WTC11 (cell line): ENCODE measurements around the gene LPP. TPM values are rescaled to one million over a fixed set of nuclear protein-coding genes. Genes with fewer than 3 reads are reported as not detected.

Source experiments
- ATAC-seq: fragments of 200-7000 bp; cut with Tn5 transposase; 2 replicates; pipeline ENCODE4 v1.10.0; 2021; ENCODE audit warnings: mild to moderate bottlenecking, moderate library complexity
- CTCF ChIA-PET: fragments of 300-600 bp; sonication (Branson Sonifier 250); formaldehyde crosslinking; loops from one replicate; lab custom pipeline; 2021; ENCODE audit warnings: antibody characterized with exemption; lab: Charles Lee
- POLR2A ChIA-PET: fragments of 350-600 bp; sonication (Branson Sonifier 250); formaldehyde crosslinking; loops from one replicate; lab custom pipeline; 2021; ENCODE audit warnings: antibody characterized with exemption; lab: Charles Lee
- DNase-seq: peaks from one replicate; pipeline ENCODE4 v3.0.0; 2021; ENCODE audit warnings: low spot score
- H3K27ac Mint-ChIP-seq: 2 replicates; pipeline ENCODE4 v1.8.0; 2021; ENCODE audit warnings: mixed read lengths
- H3K27me3 Mint-ChIP-seq: 2 replicates; pipeline ENCODE4 v1.8.0; 2021; ENCODE audit warnings: low read depth, mild to moderate bottlenecking, moderate library complexity, mixed read lengths
- H3K36me3 Mint-ChIP-seq: 2 replicates; pipeline ENCODE4 v1.8.0; 2021; ENCODE audit warnings: mixed read lengths
- H3K4me1 Mint-ChIP-seq: 2 replicates; pipeline ENCODE4 v1.8.0; 2022; ENCODE audit warnings: mixed read lengths
- H3K4me3 Mint-ChIP-seq: 2 replicates; pipeline ENCODE4 v1.8.0; 2021; ENCODE audit warnings: mild to moderate bottlenecking, moderate library complexity, mixed read lengths
- H3K9me3 Mint-ChIP-seq: 2 replicates; pipeline ENCODE4 v1.8.0; 2021; ENCODE audit warnings: mixed read lengths
- ARID4B ChIP-seq: sonication (generic); formaldehyde crosslinking; IDR thresholded peaks from 2 replicates; pipeline ENCODE4 v1.8.0; 2023; ENCODE audit warnings: missing genetic modification reagents, mild to moderate bottlenecking, borderline replicate concordance
- E2F4 ChIP-seq: sonication (generic); formaldehyde crosslinking; IDR thresholded peaks from 2 replicates; pipeline ENCODE4 v1.8.1; 2022; ENCODE audit warnings: low read depth, mild to moderate bottlenecking, moderate library complexity, missing genetic modification reagents, borderline replicate concordance
- FOXJ3 ChIP-seq: sonication (generic); formaldehyde crosslinking; IDR thresholded peaks from 2 replicates; pipeline ENCODE4 v1.9.0; 2021; ENCODE audit warnings: missing genetic modification reagents, mild to moderate bottlenecking, borderline replicate concordance
- FOXK1 ChIP-seq: sonication (generic); formaldehyde crosslinking; IDR thresholded peaks from 2 replicates; pipeline ENCODE4 v1.8.0; 2022; ENCODE audit warnings: mild to moderate bottlenecking, moderate library complexity, missing genetic modification reagents
- GRHL2 ChIP-seq: fragments of 250-450 bp; sonication (Bioruptor Pico); IDR thresholded peaks from 2 replicates; pipeline ENCODE4 v1.8.0; 2022; ENCODE audit warnings: mild to moderate bottlenecking, moderate library complexity; ENCODE audit not compliant: insufficient replicate concordance, severe bottlenecking
- GTF2I ChIP-seq: fragments of 250-450 bp; sonication (Bioruptor Pico); conservative IDR thresholded peaks from 2 replicates; pipeline ENCODE4 v1.4.0; 2021; ENCODE audit warnings: mild to moderate bottlenecking
- KAT7 ChIP-seq: sonication (generic); formaldehyde crosslinking; IDR thresholded peaks from 2 replicates; pipeline ENCODE4 v1.8.1; 2023; ENCODE audit warnings: missing genetic modification reagents, mild to moderate bottlenecking, borderline replicate concordance
- MXD4 ChIP-seq: fragments of 250-450 bp; sonication (Bioruptor Pico); IDR thresholded peaks from 2 replicates; pipeline ENCODE4 v1.8.0; 2021; ENCODE audit warnings: mild to moderate bottlenecking, moderate library complexity, borderline replicate concordance
- NFATC4 ChIP-seq: fragments of 250-450 bp; sonication (Bioruptor Pico); IDR thresholded peaks from 2 replicates; pipeline ENCODE4 v1.9.0; 2021; ENCODE audit warnings: mild to moderate bottlenecking
- NR3C1 ChIP-seq: sonication (generic); formaldehyde crosslinking; conservative IDR thresholded peaks from 2 replicates; pipeline ENCODE4 v1.8.1; 2023; ENCODE audit warnings: low read depth, mild to moderate bottlenecking, missing genetic modification reagents
- OVOL2 ChIP-seq: fragments of 250-450 bp; sonication (Bioruptor Pico); IDR thresholded peaks from 2 replicates; pipeline ENCODE4 v1.9.0; 2021; ENCODE audit warnings: mild to moderate bottlenecking, borderline replicate concordance
- PREB ChIP-seq: sonication (generic); formaldehyde crosslinking; IDR thresholded peaks from 2 replicates; pipeline ENCODE4 v1.8.1; 2022; ENCODE audit warnings: mild to moderate bottlenecking, missing genetic modification reagents, moderate library complexity, borderline replicate concordance
- SMAD4 ChIP-seq: sonication (generic); formaldehyde crosslinking; IDR thresholded peaks from 2 replicates; pipeline ENCODE4 v1.8.0; 2022; ENCODE audit warnings: mild to moderate bottlenecking, missing genetic modification reagents
- SOX15 ChIP-seq: fragments of 250-450 bp; sonication (Bioruptor Pico); IDR thresholded peaks from 2 replicates; pipeline ENCODE4 v1.9.0; 2021; ENCODE audit warnings: mild to moderate bottlenecking
- STAT6 ChIP-seq: sonication (generic); formaldehyde crosslinking; conservative IDR thresholded peaks from 2 replicates; pipeline ENCODE4 v1.8.1; 2023; ENCODE audit warnings: mild to moderate bottlenecking, low read depth, missing genetic modification reagents, moderate library complexity
- TCF7 ChIP-seq: sonication (generic); formaldehyde crosslinking; IDR thresholded peaks from 2 replicates; pipeline ENCODE4 v1.8.0; 2022; ENCODE audit warnings: mild to moderate bottlenecking, low read depth, missing genetic modification reagents, moderate library complexity
- USF2 ChIP-seq: sonication (generic); formaldehyde crosslinking; IDR thresholded peaks from 2 replicates; pipeline ENCODE4 v1.8.1; 2023; ENCODE audit warnings: mild to moderate bottlenecking, missing genetic modification reagents, moderate library complexity
- ZNF138 ChIP-seq: sonication (generic); formaldehyde crosslinking; conservative IDR thresholded peaks from 2 replicates; pipeline ENCODE4 v1.8.1; 2022; ENCODE audit warnings: mild to moderate bottlenecking, moderate library complexity, missing genetic modification reagents
- ZNF219 ChIP-seq: sonication (generic); formaldehyde crosslinking; IDR thresholded peaks from 2 replicates; pipeline ENCODE4 v1.8.0; 2023; ENCODE audit warnings: missing genetic modification reagents, mild to moderate bottlenecking, borderline replicate concordance
- ZNF423 ChIP-seq: fragments of 250-450 bp; sonication (Bioruptor Pico); IDR thresholded peaks from 2 replicates; pipeline ENCODE4 v2.1.2; 2022; ENCODE audit warnings: mild to moderate bottlenecking, moderate library complexity
- ZNF425 ChIP-seq: fragments of 250-450 bp; sonication (Bioruptor Pico); conservative IDR thresholded peaks from 2 replicates; pipeline ENCODE4 v1.9.0; 2021; ENCODE audit warnings: mild to moderate bottlenecking
- ZNF671 ChIP-seq: fragments of 250-450 bp; sonication (Bioruptor Pico); IDR thresholded peaks from 2 replicates; pipeline ENCODE4 v1.8.0; 2021; ENCODE audit warnings: mild to moderate bottlenecking
- total RNA-seq: library from RNA; stranded (reverse); gene quantifications from 3 replicates; pipeline ENCODE4 v1.2.3, GENCODE V29; 2021

Gene LPP
- total RNA-seq, 1 experiment from 2014 or later, result 49.6 TPM

- H3K9me3 Mint-ChIP-seq, result no peaks in the 10 kb centered on the region
- H3K27ac Mint-ChIP-seq, result no peak overlapping the region
- no peak overlapping the region for H3K4me3 Mint-ChIP-seq
- no peaks in the 10 kb centered on the region for H3K4me1 Mint-ChIP-seq
- no peak for ATAC-seq
- ChIA-PET CTCF (interaction anchor here (1.1 kb wide), 1 partner anchor 15 kb away, joined by 3 read pairs; no protein-coding TSS in a partner anchor), POLR2A (no interaction called here)
- no peak for DNase-seq
- no peaks in the 10 kb centered on the region for H3K36me3 Mint-ChIP-seq
- H3K27me3 Mint-ChIP-seq, result no peaks in the 10 kb centered on the region
- TF ChIP-seq FOXJ3 (CRISPR knock-in tag) (no peak), STAT6 (no peak), NFATC4 (no peak), NR3C1 (CRISPR knock-in tag) (no peak), ZNF425 (CRISPR knock-in tag) (no peak), MXD4 (CRISPR knock-in tag) (no peak), ZNF671 (CRISPR knock-in tag) (no peak)
Measured at GRCh38 chr3:188734395-188734794, 580.4 kb downstream of the LPP start.

- Mint-ChIP-seq H3K9me3 (no peaks in the 10 kb centered on the region), H3K27ac (no peak overlapping the region), H3K4me1 (no peaks in the 10 kb centered on the region), H3K27me3 (no peaks in the 10 kb centered on the region), H3K4me3 (no peak overlapping the region), H3K36me3 (no peaks in the 10 kb centered on the region)
- POLR2A ChIA-PET, result no interaction called here
- TF ChIP-seq PREB (CRISPR knock-in tag) (no peak), OVOL2 (CRISPR knock-in tag) (no peak), SMAD4 (CRISPR knock-in tag) (no peak), KAT7 (CRISPR knock-in tag) (no peak), SOX15 (CRISPR knock-in tag) (no peak), ARID4B (CRISPR knock-in tag) (no peak), GTF2I (CRISPR knock-in tag) (no peak), ZNF423 (CRISPR knock-in tag) (no peak), FOXK1 (CRISPR knock-in tag) (no peak), GRHL2 (no peak), USF2 (no peak), E2F4 (CRISPR knock-in tag) (no peak), ZNF219 (no peak), TCF7 (no peak), ZNF138 (CRISPR knock-in tag) (no peak)
- DNase-seq (no peak), ATAC-seq (no peak)
- CTCF ChIA-PET, result interaction anchor here (1.6 kb wide), 1 partner anchor 10 kb away, joined by 5 read pairs; no protein-coding TSS in a partner anchor
Measured at GRCh38 chr3:188739511-188739910, 585.6 kb downstream of the LPP start.
